ENCODE measurements around the gene HCRTR2. TPM values are rescaled to one million over a fixed set of nuclear protein-coding genes. Genes with fewer than 3 reads are reported as not detected.

HCRTR2 gene
- total RNA-seq, 4 donors from 2014 or later = 0.12 to 0.30 TPM; not detected in 2

- DNase-seq (ENCODE audit: low spot score in 2 of 2) = no peak
- H3K4me3 ChIP-seq (ENCODE audit: low read depth, poor library complexity, severe bottlenecking) = no peak overlapping the region
- no peak for TF ChIP-seq CTCF (IDR thresholded peaks at IDR 0.05)
- TF ChIP-seq POLR2A (IDR thresholded peaks at IDR 0.05) = no peak
- intact Hi-C loops (cut with DNase I; ENCODE audit: low total_unique reads) = no loop called here
Measured at GRCh38 chr6:55199239-55199638, 24.9 kb downstream of the HCRTR2 start.

- whole genome bisulfite sequencing, 2 donors = 60 to 61% methylated on average over 3 of the region's 3 CpGs
- TF ChIP-seq CTCF (IDR thresholded peaks at IDR 0.05) (no peak), POLR2A (IDR thresholded peaks at IDR 0.05) (no peak)
- intact Hi-C loops (cut with DNase I; ENCODE audit: low total_unique reads) = no loop called here
- H3K4me3 ChIP-seq (ENCODE audit: low read depth, poor library complexity, severe bottlenecking) = no peak overlapping the region
- DNase-seq (ENCODE audit: low spot score in 2 of 2) = no peak
Measured at GRCh38 chr6:55208478-55209458, 34.5 kb downstream of the HCRTR2 start.

- H3K4me3 ChIP-seq (ENCODE audit: low read depth, poor library complexity, severe bottlenecking) = no peak overlapping the region
- intact Hi-C loops (cut with DNase I; ENCODE audit: low total_unique reads) = no loop called here
- TF ChIP-seq POLR2A (IDR thresholded peaks at IDR 0.05) (no peak), CTCF (IDR thresholded peaks at IDR 0.05) (no peak)
- no peak for DNase-seq (ENCODE audit: low spot score in 2 of 2)
Measured at GRCh38 chr6:55210952-55211351, 36.6 kb downstream of the HCRTR2 start.

GRCh38 chr6:55212156-55212555, 37.8 kb downstream of the HCRTR2 start:
- intact Hi-C loops (cut with DNase I; ENCODE audit: low total_unique reads) = no loop called here
- WGBS, 2 donors = 51 to 52% methylated on average over 2 of the region's 2 CpGs
- no peak overlapping the region for H3K4me3 ChIP-seq (ENCODE audit: low read depth, poor library complexity, severe bottlenecking)
- no peak for DNase-seq (ENCODE audit: low spot score in 2 of 2)
- TF ChIP-seq CTCF (IDR thresholded peaks at IDR 0.05) (no peak), POLR2A (IDR thresholded peaks at IDR 0.05) (no peak)

GRCh38 chr6:55220961-55221360, 46.6 kb downstream of the HCRTR2 start:
- 81 to 82% methylated on average over 3 of the region's 3 CpGs for WGBS, 2 donors
- no peak for DNase-seq (ENCODE audit: low spot score in 2 of 2)
- TF ChIP-seq POLR2A (IDR thresholded peaks at IDR 0.05) = no peak
- TF ChIP-seq CTCF (IDR thresholded peaks at IDR 0.05) = no peak
- H3K4me3 ChIP-seq (ENCODE audit: low read depth, poor library complexity, severe bottlenecking) = no peak overlapping the region
- intact Hi-C loops (cut with DNase I; ENCODE audit: low total_unique reads) = no loop called here

Data from lower leg skin (tissue), 4 donors.